Fibroblast of skin of right biceps (primary cell): Measurements from ENCODE around the gene IPPK.
A peak's percentile ranks its signal among the peaks of the same experiment; 100 is the strongest.
"Not testable (repeated sequence)": the region's sequence is repeated elsewhere in the genome, so short reads cannot be mapped to it uniquely, and the experiment has no call there.

Experiments
- DNase-seq: peaks from one replicate; pipeline ENCODE4 v3.0.0-alpha.2; 2013

The IPPK gene

DNA sequence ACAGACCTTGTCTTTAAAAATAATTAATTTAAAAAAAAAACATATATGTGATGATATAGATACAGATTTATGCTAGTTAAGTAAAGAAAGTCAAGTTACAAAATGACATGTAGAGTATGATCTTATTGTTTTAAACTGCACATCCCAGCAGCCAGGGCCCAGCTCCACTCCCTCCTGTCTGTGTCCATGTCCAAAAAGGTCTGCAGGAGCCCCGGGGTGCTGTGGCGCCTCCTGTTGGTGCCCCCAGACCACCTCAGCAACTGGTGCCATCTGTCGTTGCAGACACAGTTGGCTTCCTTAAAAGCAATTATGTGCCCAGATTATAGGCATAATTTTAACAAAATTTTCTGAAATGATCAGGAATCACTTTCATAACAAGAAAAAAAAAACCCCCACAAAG lies 33.3 kb downstream of the IPPK start:
- DNase-seq: no peak

DNA sequence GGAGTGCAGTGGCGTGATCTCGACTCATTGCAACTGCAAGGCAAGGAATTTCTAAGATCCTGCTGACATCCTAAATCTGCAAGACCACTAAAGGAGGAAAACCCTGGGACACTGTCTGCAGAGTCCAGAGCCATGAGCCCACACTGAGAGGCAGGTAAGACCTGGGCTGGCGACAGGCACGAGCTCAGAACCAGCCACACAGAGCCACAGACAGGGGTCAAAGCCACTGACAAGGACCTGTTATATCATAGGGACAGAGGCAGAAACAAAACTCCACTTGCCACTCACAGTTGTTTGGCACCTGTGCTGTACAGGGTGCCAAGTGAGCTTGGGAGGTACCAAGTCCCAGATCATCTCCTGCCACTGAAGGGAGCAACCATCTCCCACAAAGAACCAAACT lies 34.2 kb downstream of the IPPK start:
- DNase-seq: no peak

DNA sequence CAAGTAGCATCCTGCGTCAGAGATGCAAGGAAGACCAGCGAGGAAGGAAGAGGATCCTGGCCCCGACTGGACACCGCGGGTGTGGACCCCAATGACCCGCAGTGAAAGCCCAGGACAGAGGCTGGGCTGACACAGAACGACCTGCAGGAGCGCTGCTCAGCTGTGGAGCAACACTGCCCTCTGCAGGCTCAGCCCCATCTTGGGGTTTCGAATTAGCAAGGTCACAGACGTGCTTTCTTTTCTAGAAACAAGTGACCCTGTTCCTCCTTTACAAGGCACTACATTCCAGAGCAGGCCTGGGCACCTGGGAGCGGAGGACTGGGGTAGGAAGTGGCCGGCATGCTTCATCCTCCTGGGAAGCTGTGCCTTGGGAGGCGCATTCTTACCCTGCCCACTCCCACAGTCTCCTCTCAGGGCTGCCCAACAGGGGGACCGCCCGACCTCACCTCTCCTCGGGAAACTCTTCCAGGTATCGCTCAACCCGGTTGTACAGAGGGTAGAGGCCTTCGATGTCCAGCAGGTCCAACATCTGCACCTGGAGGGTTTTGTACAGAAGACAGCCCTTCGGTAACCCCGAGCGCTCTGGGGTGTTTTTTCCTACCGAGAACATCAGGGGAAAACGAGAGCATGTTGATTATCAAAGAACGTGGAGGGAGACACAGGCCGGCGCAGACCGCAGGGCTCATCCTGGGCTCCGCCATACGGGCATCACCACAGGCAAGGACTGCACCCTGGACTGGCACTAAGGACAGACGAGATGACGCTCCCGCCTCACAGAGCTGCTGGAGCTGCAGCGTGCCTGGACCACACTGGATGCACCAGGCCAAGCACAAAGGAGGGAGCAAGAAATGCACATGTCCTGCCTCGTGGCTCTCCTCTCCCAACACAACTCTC lies 35.0 kb downstream of the IPPK start:
- peak; percentile 56 for DNase-seq

DNA sequence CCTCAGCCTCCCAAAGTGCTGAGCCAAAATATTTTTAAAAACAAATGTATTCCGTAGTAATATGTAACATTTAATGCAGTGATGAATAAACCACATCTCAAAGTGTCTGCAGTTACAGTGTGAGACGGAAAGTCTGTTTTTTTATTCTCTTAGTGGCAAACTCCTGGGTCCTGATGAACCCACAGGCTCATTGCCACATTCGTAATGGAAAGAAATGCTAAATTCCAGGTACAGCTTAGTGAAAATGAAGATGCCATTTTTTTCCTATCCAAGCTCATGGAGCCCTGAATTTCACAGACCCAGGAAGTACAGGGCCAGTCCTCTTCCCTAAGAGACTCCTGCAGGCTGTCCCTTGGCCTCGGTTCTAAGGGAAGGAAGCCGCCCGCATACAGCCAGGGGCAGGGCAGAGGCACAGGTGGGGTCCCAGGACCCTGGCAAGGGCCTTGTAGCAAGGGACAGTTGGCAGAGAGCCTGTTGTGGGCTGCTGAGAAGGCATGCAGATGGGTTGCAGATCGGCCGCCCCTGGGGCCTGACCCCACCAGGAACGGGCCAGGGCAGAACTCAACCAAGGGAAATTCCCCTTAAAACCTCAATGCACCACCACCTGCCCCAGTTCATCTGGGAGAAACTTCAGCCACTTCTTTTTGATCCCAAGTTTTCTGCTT lies 36.2 kb downstream of the IPPK start:
- no peak for DNase-seq

DNA sequence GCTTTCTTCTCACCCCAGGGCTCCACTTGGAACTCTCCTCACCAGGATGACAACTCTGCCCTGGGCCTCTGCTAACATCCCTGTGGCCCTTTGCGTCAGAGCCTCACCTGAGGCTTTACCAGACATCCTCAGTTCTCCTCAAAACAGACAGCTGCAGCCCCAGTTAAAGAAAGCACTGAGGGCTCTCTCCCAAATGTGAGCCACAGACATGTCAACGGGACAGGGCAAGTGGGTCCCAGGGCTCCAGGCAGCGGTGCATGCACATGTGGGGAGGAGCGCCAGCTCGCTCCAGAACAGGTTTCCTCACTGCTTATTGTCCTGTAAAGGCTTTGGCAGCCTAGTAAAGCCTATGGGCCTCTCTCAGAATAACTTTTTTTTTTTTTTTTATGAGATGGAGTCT lies 37.3 kb downstream of the IPPK start:
- no peak for DNase-seq

DNA sequence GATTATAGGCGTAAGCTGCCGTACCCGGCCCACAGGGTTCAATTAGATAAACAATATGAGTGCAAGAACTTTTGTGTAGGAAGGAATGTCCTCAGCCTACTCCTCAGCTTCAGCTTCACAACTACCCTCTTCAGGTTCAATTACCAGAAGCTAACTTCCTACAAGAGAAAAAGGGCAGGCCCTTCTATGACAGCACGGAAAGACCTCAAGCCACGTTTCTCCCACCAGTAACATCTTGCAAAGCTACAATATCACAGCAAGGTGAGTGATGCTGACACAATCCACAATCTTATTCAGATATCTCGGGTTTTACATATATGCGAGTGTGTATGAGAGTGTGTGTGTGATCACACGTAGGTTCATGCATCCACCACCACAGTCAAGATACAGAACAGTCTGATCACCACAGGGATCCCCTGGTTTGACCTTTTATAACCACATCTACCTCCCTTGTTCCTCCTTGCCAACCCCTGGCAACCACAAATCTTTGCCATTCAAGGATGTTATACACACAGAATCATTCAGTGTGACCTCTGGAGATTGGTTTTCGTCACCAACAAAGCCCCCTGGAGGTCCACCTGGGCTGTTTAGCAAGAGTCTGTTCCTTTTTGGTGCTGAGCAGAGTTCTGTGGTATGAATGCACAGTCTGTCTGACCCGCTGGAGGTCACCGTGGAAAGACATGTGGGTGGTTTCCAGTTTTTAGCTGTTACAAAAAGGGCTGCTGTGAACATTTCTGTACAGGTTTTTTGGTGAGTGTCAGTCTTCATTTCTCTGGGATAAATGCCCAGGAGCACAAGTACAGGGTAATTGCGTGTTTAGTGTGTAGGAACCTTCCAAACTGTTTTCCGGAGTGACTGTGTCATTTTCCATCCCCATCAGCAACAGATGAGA lies 38.2 kb downstream of the IPPK start:
- DNase-seq: no peak

DNA sequence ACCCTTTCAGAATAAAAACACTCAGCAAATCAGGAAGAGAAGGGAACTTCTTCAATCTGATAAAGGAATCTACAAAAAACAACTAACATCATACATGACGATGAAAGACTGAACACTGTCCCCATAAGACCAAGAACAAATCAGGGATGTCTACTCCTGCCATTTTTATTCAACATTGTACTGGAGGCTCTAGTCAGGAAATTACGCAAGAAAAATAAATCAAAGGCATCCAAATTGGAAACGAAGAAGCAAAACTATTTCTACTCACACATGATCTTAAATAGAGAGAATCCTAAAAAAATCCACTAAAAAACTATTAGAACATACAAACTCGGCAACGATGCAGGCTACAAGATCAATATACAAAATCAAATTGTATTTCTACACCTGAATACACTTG lies 42.3 kb downstream of the IPPK start:
- no peak for DNase-seq

DNA sequence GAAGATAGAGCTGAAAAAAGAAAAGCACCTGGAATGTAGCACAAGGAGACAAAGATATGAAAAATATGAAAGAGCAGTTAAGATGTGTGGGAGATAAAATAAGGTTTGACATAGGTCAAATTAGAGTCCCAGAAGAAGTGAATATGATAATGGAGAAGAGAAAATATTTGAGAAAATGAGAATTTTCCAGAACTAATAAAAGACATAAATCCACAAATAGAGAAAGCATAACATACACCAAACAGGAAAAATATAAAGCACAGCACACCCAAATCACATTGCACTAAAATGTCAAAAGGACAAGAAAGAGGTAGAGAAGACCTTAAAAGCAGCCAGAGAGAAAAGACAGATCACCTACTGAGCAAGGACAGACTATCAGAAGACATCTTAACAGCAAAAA lies 43.4 kb downstream of the IPPK start:
- no peak for DNase-seq

DNA sequence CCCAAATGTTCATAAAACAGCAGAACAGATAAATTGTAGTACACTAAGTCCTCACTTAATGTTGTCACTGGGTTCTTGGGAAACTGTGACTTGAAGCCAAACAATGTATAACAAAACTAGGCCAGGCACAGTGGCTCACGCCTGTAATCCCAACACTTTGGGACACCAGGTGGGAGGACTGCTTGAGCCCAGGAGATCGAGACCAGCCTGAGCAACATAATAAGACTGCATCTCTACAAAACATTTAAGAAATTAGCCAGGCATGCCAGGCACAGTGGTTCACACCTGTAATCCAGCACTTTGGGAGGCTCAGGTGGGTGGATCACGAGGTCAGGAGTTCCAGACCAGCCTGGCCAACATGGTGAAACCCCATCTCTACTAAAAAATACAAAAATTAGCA lies 46.0 kb downstream of the IPPK start:
- not testable (repeated sequence) for DNase-seq

DNA sequence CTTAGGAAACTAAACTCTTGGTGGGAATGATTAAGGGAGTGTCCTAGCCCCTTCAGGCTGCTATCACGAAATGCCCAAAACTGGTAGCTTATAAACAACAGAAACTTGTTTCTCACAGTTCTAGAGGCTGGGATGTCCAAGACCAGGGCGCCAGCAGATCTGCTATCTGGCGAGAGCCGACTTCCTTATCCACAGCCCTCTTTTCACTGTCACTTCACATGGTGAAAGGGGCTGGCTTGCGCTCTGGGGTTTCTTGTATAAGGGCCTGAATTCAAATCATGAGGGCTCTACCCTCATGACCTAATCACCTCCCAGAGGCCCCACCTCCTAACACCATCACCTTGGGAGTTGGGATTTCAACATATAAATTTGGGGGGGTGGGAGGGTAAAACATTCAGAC lies 49.1 kb downstream of the IPPK start:
- DNase-seq: no peak

DNA sequence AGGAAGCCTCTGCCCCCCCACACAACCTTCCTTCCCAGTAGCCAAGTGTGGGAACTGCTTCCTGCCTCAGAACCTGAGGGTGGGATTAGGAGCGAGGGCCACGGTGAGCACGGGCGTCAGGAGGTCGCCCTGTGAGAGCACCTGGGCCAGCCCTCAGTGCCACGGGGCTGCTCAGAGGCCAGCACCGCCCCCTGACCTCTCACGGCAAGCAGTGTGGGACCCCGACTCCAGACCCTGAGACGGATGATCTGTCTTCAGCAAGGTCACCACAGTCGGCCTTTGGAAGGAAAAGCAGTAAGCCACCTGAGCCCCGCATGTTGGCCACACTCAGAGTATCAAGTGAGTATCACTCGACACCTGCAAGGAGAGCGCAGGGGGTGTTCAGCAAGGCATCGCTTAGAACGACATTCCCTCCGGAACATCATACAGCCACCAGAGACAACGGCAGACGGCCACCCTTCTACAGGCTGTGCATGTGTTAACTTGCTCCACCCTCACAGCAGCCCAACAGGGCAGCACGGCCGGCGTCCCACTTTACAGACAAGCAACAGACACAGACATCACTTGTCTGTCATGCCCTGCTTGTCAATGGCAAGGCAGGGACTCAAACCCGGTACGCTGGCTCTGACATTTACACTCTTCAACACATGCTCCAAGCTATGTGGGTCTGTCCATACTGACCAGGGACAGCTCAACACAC lies 50.2 kb downstream of the IPPK start:
- DNase-seq: no peak

DNA sequence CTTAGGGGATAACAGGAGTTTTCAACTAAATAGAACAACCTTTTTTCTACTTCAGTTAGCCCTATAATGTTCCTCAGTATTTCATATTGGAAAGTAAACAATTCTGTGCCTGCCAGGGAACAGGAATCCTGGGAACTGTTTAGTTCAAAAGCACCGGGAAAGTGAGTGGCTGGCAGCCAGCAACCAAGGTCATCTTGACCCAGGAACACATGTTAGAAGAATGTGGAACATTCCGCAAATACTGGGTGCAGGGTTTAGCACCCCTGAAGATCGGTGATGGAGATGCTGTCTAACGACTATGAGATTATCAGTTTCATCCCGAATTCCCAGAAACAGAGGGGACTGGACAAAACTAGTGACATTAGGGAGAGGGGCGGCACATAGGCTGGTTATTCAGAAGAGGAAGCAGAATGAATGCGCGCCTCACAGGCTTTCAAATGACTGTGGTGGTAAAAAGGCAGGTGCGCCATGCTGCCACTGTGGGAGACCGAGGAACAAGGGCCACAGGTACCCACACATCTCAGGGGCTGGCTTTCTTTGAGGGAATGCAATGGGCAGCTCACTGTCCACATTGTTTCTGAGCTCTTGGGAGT lies 51.2 kb downstream of the IPPK start:
- DNase-seq: no peak

DNA sequence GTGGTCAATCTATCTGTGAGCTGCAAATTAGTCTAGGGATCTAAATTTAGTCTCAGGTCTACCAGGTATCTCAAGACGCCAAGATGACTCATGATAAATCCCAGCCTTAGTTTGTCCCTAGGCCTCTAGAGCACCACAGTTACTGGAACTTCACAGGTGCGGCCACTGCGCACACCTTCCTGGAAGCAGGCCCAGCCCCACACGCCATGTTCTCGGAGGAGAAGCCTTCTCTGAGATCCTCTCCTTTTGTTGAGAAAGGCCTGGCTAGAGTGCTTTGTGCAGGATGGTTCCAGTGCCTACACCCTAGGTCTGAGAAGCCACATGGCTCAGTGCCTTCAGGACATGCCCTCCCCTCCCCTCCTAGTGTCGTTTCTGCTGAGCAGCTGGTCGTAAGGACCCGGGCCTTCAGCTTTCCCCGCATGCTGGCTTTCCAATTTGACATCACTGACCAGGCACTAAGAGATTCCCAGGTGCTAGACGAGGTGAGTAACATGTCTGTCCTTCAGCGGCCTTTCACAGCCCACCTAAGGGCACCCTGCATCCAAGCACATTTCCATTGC lies 51.9 kb downstream of the IPPK start:
- DNase-seq: no peak

DNA sequence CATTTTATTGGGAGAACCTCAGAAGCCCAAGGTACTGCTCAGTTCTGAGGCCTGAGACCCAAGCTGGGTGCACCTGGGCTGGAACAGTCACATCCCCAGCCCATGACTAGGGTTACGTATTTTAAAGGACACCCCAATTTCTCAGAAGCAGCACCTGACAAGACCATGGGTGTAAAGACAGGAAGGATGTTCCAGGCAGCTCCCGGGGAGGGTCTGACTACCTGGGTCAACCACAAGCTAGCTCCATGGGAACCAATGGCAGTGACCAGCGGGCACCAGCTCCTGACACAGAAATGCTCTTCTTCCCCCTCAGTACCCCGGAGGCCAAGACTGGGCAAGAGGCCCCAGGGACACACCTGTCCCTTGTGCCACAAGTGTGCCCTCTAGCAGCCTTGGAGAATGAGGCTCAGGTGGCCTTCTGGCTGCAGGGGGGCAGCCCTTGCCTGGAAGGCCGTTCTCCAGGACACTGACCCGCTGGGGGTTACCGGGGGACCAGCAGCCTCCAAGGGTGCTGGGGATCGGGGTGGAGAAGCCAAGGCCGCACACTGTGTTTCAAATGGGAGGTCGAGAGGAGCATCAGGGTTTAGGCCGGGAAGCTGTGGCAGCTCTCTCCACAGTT lies 52.6 kb downstream of the IPPK start:
- no peak for DNase-seq

DNA sequence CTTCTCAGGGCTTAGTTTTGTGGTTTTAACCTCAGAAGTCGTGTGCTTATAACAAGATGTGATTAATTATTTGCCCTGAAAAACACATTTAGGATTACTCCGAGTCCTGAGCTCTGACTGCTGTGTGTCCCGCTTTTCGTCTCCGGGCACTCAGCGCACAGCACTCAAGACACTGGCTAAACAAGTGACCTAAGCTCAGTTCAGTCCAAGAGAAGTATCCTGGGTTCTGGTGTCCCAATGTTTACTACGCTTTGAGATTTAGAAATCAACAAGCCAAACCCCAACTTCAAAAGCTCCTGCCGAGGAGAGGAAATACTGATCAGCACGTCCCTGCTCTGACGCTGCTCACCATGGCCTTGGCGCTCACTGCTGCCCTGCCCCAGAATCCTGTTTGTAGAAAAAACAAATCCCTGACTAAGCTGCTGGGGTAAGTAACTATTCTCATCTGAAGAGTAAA lies 53.2 kb downstream of the IPPK start:
- DNase-seq: no peak

DNA sequence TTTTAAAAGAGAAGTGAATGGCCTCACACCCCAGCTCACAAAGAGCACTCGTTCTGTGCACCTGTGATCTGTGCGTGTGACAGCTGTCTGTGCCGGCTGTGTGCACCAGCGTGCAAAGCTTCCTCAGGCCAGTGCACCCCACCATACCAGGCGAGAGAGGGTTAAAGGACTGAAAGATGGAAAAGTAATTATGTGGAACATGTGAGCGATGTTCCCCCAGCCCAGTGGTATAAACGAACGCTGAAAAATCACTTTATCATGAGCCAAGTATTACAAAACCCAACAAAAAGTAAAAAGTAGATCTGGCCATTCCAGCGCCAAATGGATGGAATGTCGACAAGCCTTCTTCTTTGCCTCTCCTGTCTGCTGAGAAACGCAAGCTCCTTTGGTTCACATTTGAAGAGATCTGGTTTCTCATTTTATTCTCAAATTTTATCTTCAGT lies 53.7 kb downstream of the IPPK start:
- no peak for DNase-seq

DNA sequence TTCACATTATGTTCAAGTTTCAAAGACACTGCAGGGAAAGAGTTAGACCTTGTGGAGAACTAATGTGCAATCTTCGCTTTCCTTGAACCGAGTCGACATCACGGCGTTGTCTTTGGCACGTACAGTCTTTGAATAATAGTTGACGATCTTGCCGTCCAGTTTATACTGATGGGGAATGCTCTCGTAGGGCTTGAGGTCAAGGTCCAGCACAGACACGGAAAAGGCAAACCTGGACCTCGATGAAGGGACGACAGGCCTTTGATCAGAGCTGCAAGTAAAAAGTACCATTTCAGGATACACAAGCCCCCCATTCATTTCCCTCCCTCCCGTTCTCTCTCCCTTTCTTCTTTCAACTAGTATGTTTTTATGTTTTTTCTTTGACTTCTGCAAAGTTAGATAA lies 54.1 kb downstream of the IPPK start:
- DNase-seq: no peak

DNA sequence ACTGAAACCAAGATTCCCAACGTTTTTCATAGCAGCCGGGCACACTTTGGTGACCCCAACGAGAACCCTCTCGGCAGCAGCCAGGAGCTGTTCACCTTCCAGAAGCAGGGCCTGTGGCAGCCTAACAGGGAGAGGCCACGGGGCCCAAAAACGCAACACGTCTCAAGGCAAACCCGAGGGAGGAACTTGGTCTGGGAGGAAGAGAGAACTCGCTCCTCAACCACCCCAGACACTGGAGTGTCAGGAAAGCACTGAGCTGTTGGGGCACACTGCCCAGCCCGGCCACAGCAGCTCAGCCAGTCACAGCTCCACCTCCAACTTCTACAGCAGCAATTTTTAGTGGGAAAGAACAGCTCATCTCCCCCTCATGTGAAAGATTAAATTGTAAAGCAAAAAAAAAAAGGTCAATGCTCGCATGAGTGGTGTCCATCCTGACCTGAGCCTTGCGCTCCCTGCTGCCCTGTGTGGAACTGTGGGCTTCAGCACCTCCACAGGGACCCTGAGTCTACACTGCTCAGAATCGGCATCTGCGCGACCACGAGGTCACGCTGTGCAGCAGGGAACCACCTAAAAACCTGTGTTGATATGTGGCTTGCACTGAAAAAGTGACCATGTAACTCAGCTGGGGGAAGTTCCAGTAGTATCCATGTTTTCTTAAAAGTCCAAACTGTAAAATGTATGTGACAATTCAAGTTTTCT lies 55.0 kb downstream of the IPPK start:
- DNase-seq: no peak

DNA sequence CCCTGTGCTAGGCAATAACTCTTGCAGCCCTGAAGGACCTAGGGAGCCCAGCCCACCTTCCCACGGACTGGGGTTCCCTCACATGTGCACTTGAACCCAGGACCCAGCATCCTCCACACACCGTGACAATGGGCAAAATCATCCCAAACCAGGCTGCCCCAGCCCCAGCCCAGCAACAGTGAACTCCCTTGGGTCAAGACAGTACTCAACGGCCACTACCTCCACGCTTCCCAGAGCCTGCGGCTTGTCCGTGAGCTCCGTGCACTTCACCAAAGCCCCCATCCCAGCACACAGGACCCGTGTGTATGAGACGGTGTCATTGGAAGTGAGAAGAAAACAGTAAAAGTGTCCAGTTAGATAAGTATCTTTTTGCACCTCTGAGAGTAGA lies 55.8 kb downstream of the IPPK start:
- no peak for DNase-seq

DNA sequence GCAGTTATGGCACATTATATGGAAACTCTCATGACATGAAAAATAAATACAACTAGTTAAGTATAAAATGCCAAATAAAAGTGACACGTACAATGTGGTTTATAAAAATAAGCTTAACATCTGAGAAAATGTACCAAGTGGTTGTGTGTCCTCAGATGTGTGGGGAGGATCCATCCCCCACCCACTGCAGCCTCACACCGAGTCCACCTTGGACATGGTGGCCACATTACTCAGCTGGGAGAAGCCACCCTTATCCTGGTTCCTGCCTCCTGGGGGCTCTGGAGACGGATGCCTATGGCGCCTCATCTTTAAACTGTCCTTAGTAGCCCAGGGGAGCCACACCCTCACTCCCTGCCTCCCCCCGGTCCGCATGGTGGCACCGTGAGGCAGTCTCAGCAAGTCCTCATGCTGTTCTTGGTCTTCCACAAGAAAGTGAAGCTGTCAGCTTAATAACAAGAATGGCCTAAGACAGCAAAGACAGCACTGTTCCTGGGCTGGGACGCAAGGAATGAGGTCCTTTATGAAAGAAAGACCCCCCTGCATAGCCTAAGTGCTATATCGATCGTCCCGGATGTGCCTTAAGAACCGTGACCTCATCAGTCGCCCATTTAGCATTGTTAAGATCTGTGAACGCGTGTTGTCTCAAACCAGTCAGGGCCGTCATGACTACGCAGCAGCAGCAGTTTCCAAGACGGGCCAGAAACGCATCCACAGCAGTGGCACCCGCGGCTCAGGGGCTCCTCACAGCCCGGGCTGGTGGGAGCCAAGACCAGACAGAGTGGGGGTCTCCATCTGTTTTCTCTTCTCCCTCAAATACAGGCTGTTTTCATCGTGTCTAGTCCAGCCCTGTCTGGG lies 56.4 kb downstream of the IPPK start:
- DNase-seq: no peak
